HEK293T (cell line): ENCODE results near the gene RAB6D.
"Not testable (repeated sequence)": the region's sequence is repeated elsewhere in the genome, so short reads cannot be mapped to it uniquely, and the experiment has no call there.

ENCODE experiments used
- CTCF ChIA-PET: fragments of 350-600 bp; formaldehyde crosslinking; extraction: SDS; loops from one replicate; lab custom pipeline; 2021; ENCODE audit warnings: antibody characterized with exemption, inconsistent platforms; lab: Yijun Ruan, JAX
- POLR2A ChIA-PET: fragments of 350-600 bp; formaldehyde crosslinking; extraction: SDS; loops from one replicate; lab custom pipeline; 2020; ENCODE audit warnings: antibody characterized with exemption, inconsistent platforms; lab: Yijun Ruan, JAX
- DNase-seq: peaks from one replicate; pipeline ENCODE4 v3.0.0; 2012; ENCODE audit warnings: mixed read lengths; ENCODE audit errors: extremely low spot score
- ARNT ChIP-seq: fragments of 450-650 bp; IDR thresholded peaks from 2 replicates; pipeline ENCODE4 v1.6.1; 2017; ENCODE audit warnings: mild to moderate bottlenecking
- BHLHE40 ChIP-seq: fragments of 450-650 bp; IDR thresholded peaks from 2 replicates; pipeline ENCODE4 v1.6.1; 2016; ENCODE audit warnings: mild to moderate bottlenecking, moderate library complexity, borderline replicate concordance
- CTBP1 ChIP-seq: fragments of 450-650 bp; IDR thresholded peaks from 2 replicates; pipeline ENCODE4 v1.6.1; 2016; ENCODE audit warnings: borderline replicate concordance
- ELF4 ChIP-seq: fragments of 450-650 bp; IDR thresholded peaks from 2 replicates; pipeline ENCODE4 v1.6.1; 2017; ENCODE audit warnings: antibody characterized with exemption
- FOXA1 ChIP-seq: fragments of 450-650 bp; IDR thresholded peaks from 2 replicates; pipeline ENCODE4 v1.6.1; 2016; ENCODE audit warnings: mild to moderate bottlenecking
- FOXK2 ChIP-seq: fragments of 450-650 bp; IDR thresholded peaks from 2 replicates; pipeline ENCODE4 v1.6.1; 2016; ENCODE audit warnings: mild to moderate bottlenecking
- FOXM1 ChIP-seq: fragments of 450-650 bp; IDR thresholded peaks from 2 replicates; pipeline ENCODE4 v1.6.1; 2017; ENCODE audit warnings: mild to moderate bottlenecking, borderline replicate concordance
- HDGF ChIP-seq: fragments of 450-650 bp; IDR thresholded peaks from 2 replicates; pipeline ENCODE4 v1.6.1; 2017; ENCODE audit warnings: antibody characterized with exemption, borderline replicate concordance
- L3MBTL2 ChIP-seq: fragments of 450-650 bp; conservative IDR thresholded peaks from 2 replicates; pipeline ENCODE4 v1.6.1; 2016; ENCODE audit warnings: mild to moderate bottlenecking
- LEF1 ChIP-seq: fragments of 450-650 bp; IDR thresholded peaks from 2 replicates; pipeline ENCODE4 v1.6.1; 2017; ENCODE audit warnings: mild to moderate bottlenecking, borderline replicate concordance
- NFRKB ChIP-seq: fragments of 450-650 bp; IDR thresholded peaks from 2 replicates; pipeline ENCODE4 v1.6.1; 2016; ENCODE audit warnings: mild to moderate bottlenecking, moderate library complexity
- SP1 ChIP-seq: fragments of 450-650 bp; IDR thresholded peaks from 2 replicates; pipeline ENCODE4 v1.6.1; 2017
- SUZ12 ChIP-seq: fragments of 450-650 bp; IDR thresholded peaks from 2 replicates; pipeline ENCODE4 v1.6.1; 2016; ENCODE audit warnings: mild to moderate bottlenecking
- TARDBP ChIP-seq: fragments of 450-650 bp; IDR thresholded peaks from 2 replicates; pipeline ENCODE4 v1.6.1; 2016
- ZNF384 ChIP-seq: fragments of 450-650 bp; IDR thresholded peaks from 2 replicates; pipeline ENCODE4 v1.6.1; 2016
- TF ChIP-seq, protein P1 (sequence below): fragments of 450-650 bp; IDR thresholded peaks from 2 replicates; pipeline ENCODE4 v1.6.1; 2016

The RAB6D gene

DNA sequence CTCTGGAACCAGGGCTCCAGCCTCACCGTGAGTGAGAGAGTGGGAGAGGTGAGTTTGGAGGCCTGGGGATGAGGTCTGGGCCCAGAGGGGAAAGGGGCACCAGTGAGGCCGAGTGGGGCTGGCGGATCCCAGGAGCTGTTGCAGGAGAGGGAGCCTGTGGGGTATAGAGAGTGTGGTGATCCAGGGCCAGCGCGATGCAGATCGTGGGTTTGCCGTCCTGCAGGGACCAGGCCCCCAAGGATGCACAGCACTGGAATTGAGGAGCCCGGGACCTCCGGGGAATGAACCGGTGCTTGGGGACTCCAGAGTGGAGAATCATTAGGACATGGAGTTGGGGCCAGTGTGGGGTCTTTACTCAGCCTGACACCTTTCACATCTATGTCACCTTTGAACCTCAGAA is 25.7 kb upstream of the RAB6D start:
- ChIA-PET CTCF (no interaction called here), POLR2A (no interaction called here)
- TF ChIP-seq SUZ12: no peak
- DNase-seq: no peak

DNA sequence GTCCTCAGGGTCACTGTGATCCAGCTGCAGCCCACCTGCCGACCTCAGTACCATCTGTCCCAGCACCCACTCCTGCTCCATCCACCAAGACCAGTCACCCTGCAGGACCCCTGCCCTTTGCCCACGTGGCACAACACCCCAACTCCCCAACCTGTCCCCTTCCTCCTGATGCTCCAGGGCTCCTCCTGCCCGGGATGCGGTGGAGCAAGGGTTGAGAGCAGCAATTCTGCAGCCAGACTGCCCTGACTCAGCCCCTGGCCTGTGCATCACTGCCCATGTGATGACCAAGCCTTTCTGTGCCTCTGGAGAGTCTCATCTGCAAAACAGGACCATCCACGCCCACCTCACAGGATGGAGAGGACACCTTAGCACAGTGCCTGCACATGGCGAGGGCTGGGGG is 24.9 kb upstream of the RAB6D start:
- DNase-seq, CTCF ChIA-PET, POLR2A ChIA-PET: not testable (repeated sequence)

DNA sequence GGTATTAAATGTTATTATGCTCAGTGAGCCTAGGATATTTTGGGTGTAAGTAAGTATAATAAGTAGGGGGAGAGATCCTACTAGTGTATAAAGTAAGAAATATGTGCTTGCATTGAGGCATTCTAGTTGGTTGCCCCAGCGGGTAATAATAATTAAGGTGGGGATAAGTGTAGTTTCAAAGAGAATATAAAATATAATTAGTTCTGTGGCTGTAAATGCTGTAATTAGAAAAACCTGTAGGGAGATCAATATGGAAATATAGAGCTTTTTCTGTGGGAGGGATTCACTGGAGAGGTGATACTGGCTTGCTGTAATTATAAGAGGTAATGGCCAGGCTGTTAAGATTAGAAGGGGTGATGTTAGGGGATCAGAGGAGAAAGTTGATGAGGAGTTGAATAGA is 9.1 kb upstream of the RAB6D start:
- DNase-seq, CTCF ChIA-PET, POLR2A ChIA-PET: not testable (repeated sequence)

DNA sequence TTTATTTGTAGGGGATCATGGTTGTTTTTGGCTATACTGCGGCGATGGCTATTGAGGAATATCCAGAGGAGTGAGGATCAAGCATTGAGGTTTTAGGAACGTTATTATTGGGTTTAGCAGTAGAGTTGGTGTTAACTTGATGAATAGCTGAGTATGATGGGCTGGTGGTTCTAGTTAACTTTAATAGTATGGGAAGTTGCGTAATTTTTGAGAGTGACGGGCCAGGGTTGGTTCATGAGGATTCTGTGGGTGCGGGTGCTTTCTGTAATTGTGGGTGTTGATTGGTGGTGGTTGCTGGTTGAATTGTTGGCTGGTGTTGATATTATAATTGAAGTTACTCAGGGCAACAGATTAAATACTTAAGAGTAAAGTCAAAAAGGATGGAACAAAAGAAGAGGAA is 6.0 kb upstream of the RAB6D start:
- CTCF ChIA-PET: no interaction called here

DNA sequence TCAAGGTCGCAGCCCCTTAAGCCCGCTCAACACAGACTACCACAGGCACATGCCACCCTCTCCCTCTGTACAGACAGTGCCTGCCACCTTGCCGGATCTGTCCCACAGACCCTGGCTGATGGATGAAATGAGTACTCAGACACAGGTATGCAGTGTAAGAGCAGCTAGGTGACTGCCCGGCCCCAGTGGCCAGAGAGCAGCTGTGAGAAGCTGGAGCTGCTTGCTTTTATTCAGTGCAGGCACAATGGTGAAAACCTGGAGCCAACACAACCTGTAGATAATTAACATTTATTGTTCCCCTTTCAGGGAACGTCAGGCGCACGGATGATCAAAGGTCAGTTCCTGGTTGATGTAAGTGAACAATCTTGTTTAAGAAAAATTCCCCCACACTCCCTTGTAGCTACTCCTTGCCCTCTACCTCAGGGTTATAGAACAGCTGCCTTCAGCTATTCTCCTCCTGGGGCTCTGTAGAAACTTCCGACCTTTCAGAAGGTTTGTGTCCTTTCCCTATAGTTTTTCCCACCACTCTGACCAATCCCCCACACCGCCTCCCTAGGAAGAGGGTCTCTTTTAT is 4.6 kb upstream of the RAB6D start:
- CTCF ChIA-PET, DNase-seq, POLR2A ChIA-PET: not testable (repeated sequence)

More for the DNA sequence above, 6.0 kb upstream of the RAB6D start:
- DNase-seq: no peak
- POLR2A ChIA-PET: no interaction called here
- TF ChIP-seq FOXK2 (no peak), FOXA1 (no peak), TARDBP (no peak), NFRKB (no peak), CTBP1 (no peak), SP1 (no peak), SUZ12 (no peak), LEF1 (no peak), BHLHE40 (no peak), ZNF384 (no peak), ELF4 (no peak), FOXM1 (no peak), HDGF (no peak), L3MBTL2 (no peak), ARNT (no peak)

DNA sequence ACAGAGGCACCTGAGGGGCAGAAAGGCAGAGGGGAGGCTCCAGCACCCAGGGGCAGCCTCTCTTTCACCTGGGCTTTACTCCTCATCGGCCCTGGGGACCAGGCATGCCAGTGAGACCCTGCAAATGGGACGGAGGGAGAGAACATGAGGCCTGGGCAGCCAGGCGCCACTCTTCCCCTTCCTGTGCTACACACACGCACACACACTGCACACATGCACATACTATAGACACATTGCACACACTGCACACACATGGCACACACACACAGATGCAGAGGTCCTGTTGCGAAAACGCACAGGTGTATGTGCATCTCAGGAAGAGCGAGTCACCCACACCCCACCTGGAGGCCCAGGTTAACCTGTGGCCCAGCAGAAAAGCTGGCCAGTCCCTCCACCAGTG is 3.4 kb upstream of the RAB6D start:
- POLR2A ChIA-PET: no interaction called here
- CTCF ChIA-PET: no interaction called here

DNA sequence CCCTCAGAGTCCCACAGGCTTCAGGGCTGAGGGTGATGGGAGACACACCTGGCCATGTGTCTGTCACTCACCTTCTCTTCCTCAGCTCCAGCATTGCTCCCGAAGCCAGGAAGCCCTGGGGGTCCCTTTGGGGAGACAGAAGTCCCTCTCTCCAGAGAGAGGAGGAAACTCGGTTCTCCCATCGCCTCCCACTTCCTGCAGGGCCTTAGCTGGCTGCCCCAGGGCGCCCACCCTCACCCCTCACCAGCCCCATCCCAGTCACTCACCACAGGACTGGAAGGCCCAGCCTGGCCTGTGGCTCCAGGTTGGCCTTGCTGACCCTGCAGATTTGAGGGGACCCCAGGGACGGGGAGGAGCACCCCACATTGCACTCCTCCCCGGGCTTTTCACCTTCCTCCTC is 2.7 kb upstream of the RAB6D start:
- ChIA-PET POLR2A (no interaction called here), CTCF (no interaction called here)
- no peak for DNase-seq
- no peak for TF ChIP-seq BHLHE40
- TF ChIP-seq CTBP1: no peak
- TF ChIP-seq LEF1: no peak
- TF ChIP-seq, protein P1, sequence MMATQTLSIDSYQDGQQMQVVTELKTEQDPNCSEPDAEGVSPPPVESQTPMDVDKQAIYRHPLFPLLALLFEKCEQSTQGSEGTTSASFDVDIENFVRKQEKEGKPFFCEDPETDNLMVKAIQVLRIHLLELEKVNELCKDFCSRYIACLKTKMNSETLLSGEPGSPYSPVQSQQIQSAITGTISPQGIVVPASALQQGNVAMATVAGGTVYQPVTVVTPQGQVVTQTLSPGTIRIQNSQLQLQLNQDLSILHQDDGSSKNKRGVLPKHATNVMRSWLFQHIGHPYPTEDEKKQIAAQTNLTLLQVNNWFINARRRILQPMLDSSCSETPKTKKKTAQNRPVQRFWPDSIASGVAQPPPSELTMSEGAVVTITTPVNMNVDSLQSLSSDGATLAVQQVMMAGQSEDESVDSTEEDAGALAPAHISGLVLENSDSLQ: no peak
- no peak for TF ChIP-seq FOXM1
- no peak for TF ChIP-seq ELF4
- no peak for TF ChIP-seq FOXA1
- TF ChIP-seq FOXK2: no peak
- no peak for TF ChIP-seq TARDBP
- no peak for TF ChIP-seq ZNF384
- TF ChIP-seq ARNT: no peak
- no peak for TF ChIP-seq SP1
- TF ChIP-seq SUZ12: no peak
- TF ChIP-seq NFRKB: no peak
- no peak for TF ChIP-seq L3MBTL2

More for the DNA sequence above, 3.4 kb upstream of the RAB6D start:
- TF ChIP-seq ZNF384: no peak
- no peak for TF ChIP-seq LEF1
- TF ChIP-seq L3MBTL2: no peak
- TF ChIP-seq ARNT: no peak
- no peak for TF ChIP-seq ELF4
- TF ChIP-seq FOXK2: no peak
- no peak for TF ChIP-seq BHLHE40
- TF ChIP-seq SP1: no peak
- DNase-seq: no peak

DNA sequence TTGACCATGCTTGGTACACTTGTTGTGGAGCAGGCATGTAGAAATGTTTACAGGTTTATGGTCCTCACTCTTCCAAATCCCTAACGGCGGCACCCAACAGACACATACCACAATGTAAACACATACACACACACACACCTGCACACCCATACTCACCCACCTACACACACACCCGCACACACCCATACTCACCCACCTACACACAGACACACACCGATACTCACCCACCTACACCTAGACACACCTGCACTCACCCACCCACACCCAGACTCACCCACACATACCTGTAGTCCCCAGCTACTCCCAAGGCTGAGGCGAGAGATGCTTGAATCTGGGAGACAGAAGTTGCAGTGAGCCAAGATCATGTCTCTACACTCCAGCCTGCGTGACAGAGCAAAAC is 1.5 kb upstream of the RAB6D start:
- TF ChIP-seq FOXA1 (no peak), BHLHE40 (no peak), TARDBP (no peak), HDGF (no peak), L3MBTL2 (no peak), FOXM1 (no peak), ARNT (no peak)
- TF ChIP-seq, protein P1: no peak
- DNase-seq: no peak
- CTCF ChIA-PET: no interaction called here
- POLR2A ChIA-PET: no interaction called here

DNA sequence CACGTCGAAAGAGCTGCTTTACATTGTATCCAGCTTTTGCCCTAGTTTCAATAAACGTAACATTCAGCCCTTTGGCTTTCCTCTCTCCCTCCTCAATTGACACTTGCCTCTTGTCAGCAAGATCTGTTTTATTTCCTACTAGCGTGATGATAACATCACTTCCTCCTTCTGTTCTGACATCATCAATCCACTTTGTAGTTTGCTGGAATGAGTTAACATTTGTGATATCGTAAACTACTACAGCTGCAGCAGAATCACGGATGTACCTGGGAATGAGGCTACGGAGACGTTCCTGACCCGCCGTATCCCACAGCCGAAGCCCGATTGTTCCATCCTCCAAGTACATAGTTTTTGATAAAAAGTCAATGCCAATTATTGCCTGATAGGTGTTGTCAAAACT is 755 bp downstream of the RAB6D start:
- DNase-seq, CTCF ChIA-PET, POLR2A ChIA-PET: not testable (repeated sequence)

DNA sequence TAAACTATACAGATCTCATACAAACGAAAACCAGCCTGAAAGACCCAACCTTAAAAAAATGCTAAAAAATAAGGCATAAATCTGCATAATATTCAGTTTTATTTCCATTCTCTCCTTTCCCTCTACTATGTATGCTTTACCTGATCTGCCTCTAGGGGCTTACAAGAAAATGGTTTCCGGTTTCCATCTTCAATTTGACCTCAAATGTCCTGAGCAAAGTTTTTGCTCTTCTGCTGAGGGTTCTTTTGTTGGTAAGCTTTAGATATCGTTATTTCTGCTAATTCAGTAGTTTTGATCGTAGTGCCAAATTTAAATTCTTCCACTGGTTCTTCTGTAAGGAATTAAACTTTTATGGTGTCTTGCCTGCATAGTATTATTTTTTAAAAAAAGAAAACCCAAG is 2.2 kb downstream of the RAB6D start:
- CTCF ChIA-PET, DNase-seq, POLR2A ChIA-PET: not testable (repeated sequence)

DNA sequence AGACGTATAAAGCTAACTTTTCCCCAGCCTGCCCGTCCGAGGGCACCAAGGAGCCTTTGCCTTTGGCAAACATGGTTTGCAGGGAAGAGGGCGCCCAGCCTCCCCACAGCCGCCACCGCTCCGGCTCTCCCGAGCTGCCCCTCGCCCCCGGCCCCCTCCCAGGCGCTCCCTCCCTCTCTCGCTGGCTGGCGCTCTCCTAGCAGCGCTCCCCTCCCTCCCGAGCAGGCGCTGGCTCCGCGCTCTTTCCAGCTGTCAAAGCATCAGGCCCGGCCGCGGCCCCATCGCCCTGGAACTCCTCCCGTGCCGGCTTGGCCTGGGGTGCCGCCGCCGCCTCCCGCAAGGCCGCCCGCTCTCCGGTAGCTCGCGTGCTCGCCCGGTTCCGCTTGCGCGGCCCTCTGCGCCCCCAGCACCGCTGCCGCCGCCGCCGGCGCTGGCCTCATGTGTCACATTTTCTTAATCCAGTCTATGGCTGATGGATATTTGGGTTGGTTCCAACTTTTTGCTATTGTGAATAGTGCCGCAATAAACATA is 10.7 kb downstream of the RAB6D start:
- POLR2A ChIA-PET, CTCF ChIA-PET, DNase-seq: not testable (repeated sequence)
